ENCODE data around the gene SPEM2. TPM values are rescaled to one million over a fixed set of nuclear protein-coding genes. Genes with fewer than 3 reads are reported as not detected.

Gene SPEM2
- total RNA-seq, 1 donor from 2014 or later: 0.14 TPM

- Mint-ChIP-seq H3K27ac (ENCODE audit: unreplicated experiment) (peak overlapping the region; percentile 12), H3K4me1 (ENCODE audit: low read depth, unreplicated experiment) (no peaks in the 10 kb centered on the region), H3K36me3 (ENCODE audit: low read depth, unreplicated experiment) (peaks cover 20% of the 10 kb centered on the region), H3K27me3 (ENCODE audit: low read depth, unreplicated experiment) (no peaks in the 10 kb centered on the region), H3K4me3 (ENCODE audit: unreplicated experiment) (peak overlapping the region; percentile 5), H3K9me3 (ENCODE audit: unreplicated experiment) (no peaks in the 10 kb centered on the region)
- DNase-seq (ENCODE audit: low read depth): no peak
- no peak overlapping the region for H3K4me3 ChIP-seq (ENCODE audit: insufficient read depth, low read depth, low read length)
- FAIRE-seq: no peak
- no peaks in the 10 kb centered on the region for H3K79me2 ChIP-seq (ENCODE audit: insufficient read depth, low read length)
- peaks cover 1% of the 10 kb centered on the region for H3K4me1 ChIP-seq (ENCODE audit: insufficient read depth, low read length)
- no peak overlapping the region for H3K9ac ChIP-seq (ENCODE audit: low read length)
- H3K9me3 ChIP-seq (ENCODE audit: insufficient read depth, low read depth, low read length): no peaks in the 10 kb centered on the region
- no peak for TF ChIP-seq CTCF (IDR thresholded peaks at IDR 0.05; ENCODE audit: insufficient read depth, low read depth, low read length)
- H3K27ac ChIP-seq (ENCODE audit: low read depth, low read length): no peak overlapping the region
- H2AFZ ChIP-seq (ENCODE audit: low read depth, low read length): no peak overlapping the region
- H3K27me3 ChIP-seq (ENCODE audit: insufficient read depth, low read length): no peaks in the 10 kb centered on the region
- peaks cover 19% of the 10 kb centered on the region for H4K20me1 ChIP-seq (ENCODE audit: insufficient read depth, low read length)
- H3K36me3 ChIP-seq (ENCODE audit: insufficient read depth, low read length): no peaks in the 10 kb centered on the region
- H3K4me2 ChIP-seq (ENCODE audit: low read length): no peak overlapping the region
Observed at GRCh38 chr17:7418472-7419152, 6.8 kb upstream of the SPEM2 start.

DNA sequence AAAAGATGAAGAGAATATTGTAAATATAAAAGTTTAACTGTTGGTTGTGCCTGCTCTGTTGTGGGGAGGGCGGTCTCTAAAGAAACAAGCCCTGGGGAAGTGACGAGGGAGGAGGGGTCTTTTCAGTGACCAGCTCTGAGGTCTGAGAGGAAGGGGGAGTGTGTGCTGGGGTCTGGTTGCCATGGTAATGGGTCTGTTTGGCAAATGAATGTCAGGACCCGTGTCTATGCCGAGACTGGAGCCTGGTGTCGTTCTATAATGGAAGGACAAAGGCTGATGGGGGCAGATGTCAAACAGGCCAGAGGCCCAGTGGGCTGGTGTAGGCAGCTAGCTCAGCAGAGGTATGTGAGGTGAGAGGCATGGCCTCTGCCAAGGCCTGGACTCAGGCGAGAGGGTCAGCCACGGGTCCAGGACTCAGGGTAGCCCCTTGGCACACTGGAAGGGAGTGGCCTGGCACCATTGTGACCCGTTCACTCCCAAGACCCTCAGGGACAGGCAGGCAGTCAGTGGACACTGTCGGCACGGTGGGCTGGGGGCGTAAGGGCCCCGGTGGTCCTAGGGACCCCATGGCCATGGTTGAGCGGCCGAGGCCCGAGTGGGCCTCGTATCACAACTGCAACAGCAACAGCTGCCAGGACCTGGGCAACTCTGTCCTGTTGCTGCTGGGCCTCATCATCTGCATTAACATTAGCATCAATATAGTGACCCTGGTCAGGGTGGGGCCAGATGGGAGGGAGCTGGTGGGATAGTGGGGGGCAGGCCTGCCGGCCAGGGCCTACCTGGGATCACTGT, 5.4 kb upstream of the SPEM2 start, which contains the start of gene SPEM1:
TSS of gene SPEM1 (plus strand) at position 506 of the 792 bp plus-strand sequence. CDS start at position 567, 61 bp downstream.
- no peaks in the 10 kb centered on the region for H3K36me3 ChIP-seq (ENCODE audit: insufficient read depth, low read length)
- H3K4me1 ChIP-seq (ENCODE audit: insufficient read depth, low read length): no peaks in the 10 kb centered on the region
- no peak within 1 kb of the TSS for H3K27ac ChIP-seq (ENCODE audit: low read depth, low read length)
- no peak within 1 kb of the TSS for H2AFZ ChIP-seq (ENCODE audit: low read depth, low read length)
- H3K79me2 ChIP-seq (ENCODE audit: insufficient read depth, low read length): no peaks in the 10 kb centered on the region
- H4K20me1 ChIP-seq (ENCODE audit: insufficient read depth, low read length): peaks cover 19% of the 10 kb centered on the region
- Mint-ChIP-seq H3K27me3 (ENCODE audit: low read depth, unreplicated experiment) (no peaks in the 10 kb centered on the region), H3K4me3 (ENCODE audit: unreplicated experiment) (peak within 1 kb of the TSS; percentile 54), H3K27ac (ENCODE audit: unreplicated experiment) (peak within 1 kb of the TSS; percentile 38), H3K36me3 (ENCODE audit: low read depth, unreplicated experiment) (peaks cover 20% of the 10 kb centered on the region), H3K4me1 (ENCODE audit: low read depth, unreplicated experiment) (no peaks in the 10 kb centered on the region), H3K9me3 (ENCODE audit: unreplicated experiment) (no peaks in the 10 kb centered on the region)
- FAIRE-seq: no peak
- DNase-seq (ENCODE audit: low read depth): no peak
- TF ChIP-seq CTCF (IDR thresholded peaks at IDR 0.05; ENCODE audit: insufficient read depth, low read depth, low read length) (no peak), EZH2 (IDR thresholded peaks at IDR 0.05; ENCODE audit: insufficient read depth, low read length) (no peak)
- no peak within 1 kb of the TSS for H3K4me3 ChIP-seq (ENCODE audit: insufficient read depth, low read depth, low read length)
- no peak within 1 kb of the TSS for H3K9ac ChIP-seq (ENCODE audit: low read length)
- H3K9me3 ChIP-seq (ENCODE audit: insufficient read depth, low read depth, low read length): no peaks in the 10 kb centered on the region
- no peak within 1 kb of the TSS for H3K4me2 ChIP-seq (ENCODE audit: low read length)
- no peaks in the 10 kb centered on the region for H3K27me3 ChIP-seq (ENCODE audit: insufficient read depth, low read length)

All from astrocyte (in vitro differentiated cells and primary cell).